Epithelial cell of prostate (primary cell): Measurements from ENCODE around the gene NPY4R.
"Not testable (repeated sequence)": the region's sequence is repeated elsewhere in the genome, so short reads cannot be mapped to it uniquely, and the experiment has no call there.

ENCODE experiments used
- DNase-seq: peaks from one replicate; pipeline ENCODE4 v3.0.0-alpha.2; 2011; ENCODE audit warnings: low read depth, low spot score
- H3K27ac ChIP-seq: fragments of 450-650 bp; 2 replicates; pipeline ENCODE4 v1.5.1; 2017; ENCODE audit warnings: mild to moderate bottlenecking

NPY4R gene

GRCh38 chr10:46465765-46466164 is at the start of gene NPY4R:
NPY4R (minus strand) TSS chr10:46465958; CDS start chr10:46462635, 3,323 bp downstream.
- not testable (repeated sequence) for DNase-seq, H3K27ac ChIP-seq

GRCh38 chr10:46515366-46515765 is 49.6 kb upstream of the NPY4R start:
- H3K27ac ChIP-seq, result no peak overlapping the region
- no peak for DNase-seq

GRCh38 chr10:46514899-46515298 is 49.1 kb upstream of the NPY4R start:
- H3K27ac ChIP-seq, result no peak overlapping the region
- DNase-seq, result no peak

- DNase-seq, result no peak
- H3K27ac ChIP-seq, result no peak overlapping the region
Observed at GRCh38 chr10:46514431-46514861, 48.7 kb upstream of the NPY4R start.

- not testable (repeated sequence) for DNase-seq, H3K27ac ChIP-seq
Observed at GRCh38 chr10:46513333-46513732, 47.6 kb upstream of the NPY4R start.

GRCh38 chr10:46512725-46513124 is 47.0 kb upstream of the NPY4R start:
- not testable (repeated sequence) for H3K27ac ChIP-seq, DNase-seq

GRCh38 chr10:46512002-46512401 is 46.2 kb upstream of the NPY4R start:
- H3K27ac ChIP-seq, DNase-seq: not testable (repeated sequence)

GRCh38 chr10:46499990-46500389 is 34.2 kb upstream of the NPY4R start:
- not testable (repeated sequence) for DNase-seq

GRCh38 chr10:46498985-46499703 is 33.4 kb upstream of the NPY4R start:
- DNase-seq, H3K27ac ChIP-seq: not testable (repeated sequence)

More at GRCh38 chr10:46499990-46500389, 34.2 kb upstream of the NPY4R start:
- not testable (repeated sequence) for H3K27ac ChIP-seq

- DNase-seq, H3K27ac ChIP-seq: not testable (repeated sequence)
Observed at GRCh38 chr10:46497878-46498277, 32.1 kb upstream of the NPY4R start.

GRCh38 chr10:46497401-46497800 is 31.6 kb upstream of the NPY4R start:
- not testable (repeated sequence) for H3K27ac ChIP-seq, DNase-seq

- not testable (repeated sequence) for H3K27ac ChIP-seq, DNase-seq
Observed at GRCh38 chr10:46491364-46492114, 25.8 kb upstream of the NPY4R start.

GRCh38 chr10:46490285-46490684 is 24.5 kb upstream of the NPY4R start:
- H3K27ac ChIP-seq, DNase-seq: not testable (repeated sequence)

- H3K27ac ChIP-seq, DNase-seq: not testable (repeated sequence)
Observed at GRCh38 chr10:46486459-46486858, 20.7 kb upstream of the NPY4R start.

GRCh38 chr10:46474746-46475320 is 9.1 kb upstream of the NPY4R start:
- not testable (repeated sequence) for H3K27ac ChIP-seq

GRCh38 chr10:46473758-46474157 is 8.0 kb upstream of the NPY4R start:
- DNase-seq, H3K27ac ChIP-seq: not testable (repeated sequence)

More at GRCh38 chr10:46474746-46475320, 9.1 kb upstream of the NPY4R start:
- DNase-seq, result not testable (repeated sequence)

- H3K27ac ChIP-seq, DNase-seq: not testable (repeated sequence)
Observed at GRCh38 chr10:46470134-46470533, 4.4 kb upstream of the NPY4R start.

- not testable (repeated sequence) for DNase-seq, H3K27ac ChIP-seq
Observed at GRCh38 chr10:46468119-46468809, 2.5 kb upstream of the NPY4R start.

- peak; percentile 18 for DNase-seq
- H3K27ac ChIP-seq, result not testable (repeated sequence)
Observed at GRCh38 chr10:46463608-46464007, 2.1 kb downstream of the NPY4R start.

- H3K27ac ChIP-seq, DNase-seq: not testable (repeated sequence)
Observed at GRCh38 chr10:46462276-46462675, 3.5 kb downstream of the NPY4R start.
